ENCODE results near the gene CNMD. TPM values are rescaled to one million over a fixed set of nuclear protein-coding genes. Genes with fewer than 3 reads are reported as not detected.

CNMD gene
- total and polyA plus RNA-seq, 2 of the 4 experiments (the other 2 are of a cell fraction), result not detected

DNA sequence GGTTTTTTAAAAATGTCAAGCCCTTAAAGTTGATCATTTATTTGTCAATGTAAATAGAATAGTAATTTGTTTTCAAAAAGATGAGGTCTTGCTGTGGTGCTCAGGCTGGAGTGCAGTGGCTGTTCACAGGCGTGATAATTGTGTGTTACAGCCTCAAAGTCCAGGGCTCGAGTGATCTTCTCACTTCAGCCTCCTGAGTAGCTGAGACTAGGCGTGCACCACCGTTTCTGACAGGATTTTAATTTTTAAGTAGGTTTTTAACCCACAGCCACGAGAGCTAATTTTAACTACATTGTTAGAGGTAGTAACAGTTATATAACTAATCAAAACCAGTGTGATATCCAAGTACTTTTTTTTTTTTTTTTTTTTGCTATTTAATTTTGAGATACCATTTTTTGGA lies 43.1 kb downstream of the CNMD start:
- H3K9ac ChIP-seq (ENCODE audit: low read depth, low read length), result no peak overlapping the region
- no peak for DNase-seq
- H3K9me1 ChIP-seq (ENCODE audit: insufficient read depth, low read length), result no peaks in the 10 kb centered on the region
- H3K56ac ChIP-seq (ENCODE audit: extremely low read depth, insufficient read depth, low read length), result no peak overlapping the region
- ATAC-seq (ENCODE audit: low read depth), result no peak
- intact Hi-C loops (cut with micrococcal nuclease), result no loop called here
- H2BK5ac ChIP-seq (ENCODE audit: low read depth, low read length, poor library complexity, severe bottlenecking), result no peak overlapping the region
- no peak overlapping the region for H2AFZ ChIP-seq (replicated peaks; ENCODE audit: low read length, poor library complexity)
- H4K5ac ChIP-seq (ENCODE audit: low read depth, low read length), result no peak overlapping the region
- no peaks in the 10 kb centered on the region for H3K27me3 ChIP-seq (ENCODE audit: control insufficient read depth, insufficient read depth, low read length)
- TF ChIP-seq BHLHE40 (IDR thresholded peaks at IDR 0.05; ENCODE audit: low read depth, low read length) (no peak), SMC3 (IDR thresholded peaks at IDR 0.05; ENCODE audit: low read depth, low read length) (no peak), CTCF (conservative IDR thresholded peaks at IDR 0.05; ENCODE audit: low read depth, low read length) (no peak), NFE2L2 (IDR thresholded peaks at IDR 0.05; ENCODE audit: low read depth, low read length) (no peak), MAFK (IDR thresholded peaks at IDR 0.05; ENCODE audit: low read depth, low read length) (no peak), MAZ (IDR thresholded peaks at IDR 0.05; ENCODE audit: borderline replicate concordance, low read depth, low read length) (no peak), CEBPB (IDR thresholded peaks at IDR 0.05; ENCODE audit: low read depth, low read length) (no peak), RCOR1 (IDR thresholded peaks at IDR 0.05; ENCODE audit: insufficient replicate concordance, low read length) (no peak), FOS (IDR thresholded peaks at IDR 0.05; ENCODE audit: low read depth, low read length) (no peak)
- TF ChIP-seq, protein P1, sequence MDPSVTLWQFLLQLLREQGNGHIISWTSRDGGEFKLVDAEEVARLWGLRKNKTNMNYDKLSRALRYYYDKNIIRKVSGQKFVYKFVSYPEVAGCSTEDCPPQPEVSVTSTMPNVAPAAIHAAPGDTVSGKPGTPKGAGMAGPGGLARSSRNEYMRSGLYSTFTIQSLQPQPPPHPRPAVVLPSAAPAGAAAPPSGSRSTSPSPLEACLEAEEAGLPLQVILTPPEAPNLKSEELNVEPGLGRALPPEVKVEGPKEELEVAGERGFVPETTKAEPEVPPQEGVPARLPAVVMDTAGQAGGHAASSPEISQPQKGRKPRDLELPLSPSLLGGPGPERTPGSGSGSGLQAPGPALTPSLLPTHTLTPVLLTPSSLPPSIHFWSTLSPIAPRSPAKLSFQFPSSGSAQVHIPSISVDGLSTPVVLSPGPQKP (IDR thresholded peaks at IDR 0.05; ENCODE audit: borderline replicate concordance, low read depth, low read length), result no peak
- no peaks in the 10 kb centered on the region for H3K4me1 ChIP-seq (ENCODE audit: control insufficient read depth, insufficient read depth, low read length)
- H4K8ac ChIP-seq (ENCODE audit: low read depth in 2 of 2, low read length in 2 of 2), result no peak overlapping the region
- CTCF ChIA-PET, result no interaction called here
- H3K23ac ChIP-seq (ENCODE audit: low read depth, low read length), result no peak overlapping the region
- H3K18ac ChIP-seq (ENCODE audit: low read depth, low read length), result no peak overlapping the region
- H3K79me1 ChIP-seq (ENCODE audit: low read depth in 1 of 2, low read length in 2 of 2), result no peaks in the 10 kb centered on the region
- H3K4me2 ChIP-seq (ENCODE audit: low read depth, low read length), result no peak overlapping the region
- H3K14ac ChIP-seq (replicated peaks; ENCODE audit: low read depth, low read length), result no peak overlapping the region
- H2BK20ac ChIP-seq (ENCODE audit: low read depth, low read length), result no peak overlapping the region
- POLR2A ChIA-PET (ENCODE audit: unreplicated experiment), result interaction anchor here (0.6 kb wide), 2 partner anchors 9 to 16 kb away, joined by 4 to 7 read pairs; no protein-coding TSS in a partner anchor
- no peaks in the 10 kb centered on the region for H4K20me1 ChIP-seq (ENCODE audit: insufficient read depth, low read length)
- no peak overlapping the region for H3K4me3 ChIP-seq (ENCODE audit: insufficient read depth, low read depth, low read length)
- WGBS, 2 experiments (ENCODE audit: extremely low coverage in 2 of 2, insufficient read length in 1 of 2), result no CpG with 5 or more reads among the region's 5 CpGs
- H3K9me3 ChIP-seq (ENCODE audit: control insufficient read depth, insufficient read depth, low read length), result no peaks in the 10 kb centered on the region
- H3K27ac ChIP-seq (ENCODE audit: insufficient read depth, low read length), result no peak overlapping the region
- H2AK9ac ChIP-seq (replicated peaks; ENCODE audit: low read depth, low read length, poor library complexity), result no peak overlapping the region
- in situ Hi-C loops (cut with MboI; ENCODE audit: low sequenced_read_pairs), result no loop called here
- dilution Hi-C loops (cut with HindIII; ENCODE audit: low sequenced_read_pairs, unreplicated experiment), result no loop called here
- no peak overlapping the region for H2AK5ac ChIP-seq (ENCODE audit: low read depth, low read length)
- no TSS peak for BruUV-seq (replicated peaks)
- peaks cover 4% of the 10 kb centered on the region; the same call in 1 of the 2 replicates for H3K36me3 ChIP-seq (ENCODE audit: control insufficient read depth, insufficient read depth, low read length)
- no peak overlapping the region for H2BK120ac ChIP-seq (ENCODE audit: low read depth, low read length)
- no peak overlapping the region for H3K4ac ChIP-seq (ENCODE audit: low read depth, low read length)
- H2BK15ac ChIP-seq (ENCODE audit: low read depth, low read length), result no peak overlapping the region
- no peak overlapping the region for H4K91ac ChIP-seq (ENCODE audit: insufficient read depth, low read depth, low read length)
